Neuron (in vitro differentiated cells): ENCODE measurements around the gene CACFD1.

Source experiments
- H2AFZ ChIP-seq: one replicate; pipeline ENCODE4 v1.6.1; 2013; ENCODE audit warnings: low read depth, mild to moderate bottlenecking, inconsistent platforms, low read length, moderate library complexity
- H3K27me3 ChIP-seq: one replicate; pipeline ENCODE4 v1.6.1; 2013; ENCODE audit warnings: low read length; ENCODE audit not compliant: insufficient read depth
- H3K36me3 ChIP-seq: one replicate; pipeline ENCODE4 v1.6.1; 2013; ENCODE audit warnings: low read length; ENCODE audit not compliant: insufficient read depth
- H3K4me1 ChIP-seq: one replicate; pipeline ENCODE4 v1.6.1; 2013; ENCODE audit warnings: low read length; ENCODE audit not compliant: insufficient read depth
- H3K4me3 ChIP-seq: 2 replicates; pipeline ENCODE4 v1.5.1; 2013; ENCODE audit warnings: mild to moderate bottlenecking, low read length, moderate library complexity
- H3K9me3 ChIP-seq: one replicate; pipeline ENCODE4 v1.6.1; 2013; ENCODE audit warnings: low read length

The CACFD1 gene

GRCh38 chr9:133459476-133460404 lies at the start of gene CACFD1:
Gene CACFD1 (plus strand): TSS chr9:133459978. CDS start chr9:133460067, 89 bp downstream.
- Histone ChIP-seq H2AFZ (peak within 1 kb of the TSS; percentile 69), H3K27me3 (no peaks in the 10 kb centered on the region), H3K9me3 (no peaks in the 10 kb centered on the region), H3K36me3 (peaks cover 7% of the 10 kb centered on the region), H3K4me1 (peaks cover 28% of the 10 kb centered on the region), H3K4me3 (peak within 1 kb of the TSS; percentile 88)

DNA sequence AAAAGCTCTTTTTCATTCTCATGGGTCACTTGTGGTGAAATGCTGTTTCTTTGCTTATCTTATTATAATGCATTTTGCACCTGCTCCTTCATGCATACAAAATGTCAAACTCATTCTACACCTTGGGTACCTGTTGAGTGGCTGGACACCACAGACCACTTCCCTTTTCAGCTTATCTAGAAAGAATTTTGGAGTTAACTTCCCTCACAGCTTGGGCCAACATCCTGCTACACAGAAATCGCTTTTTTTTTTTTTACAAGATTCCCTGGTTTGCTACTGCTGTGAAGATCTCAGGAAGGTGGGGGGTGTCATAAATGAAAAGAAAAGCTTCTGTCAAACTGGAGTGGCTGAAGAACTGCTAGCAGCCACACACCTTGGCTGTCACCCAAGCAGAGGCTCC lies 44.6 kb upstream of the CACFD1 start:
- no peak overlapping the region for H3K4me3 ChIP-seq
- H3K36me3 ChIP-seq = peaks cover 52% of the 10 kb centered on the region
- H3K9me3 ChIP-seq = no peaks in the 10 kb centered on the region
- H3K4me1 ChIP-seq = peaks cover 19% of the 10 kb centered on the region
- H3K27me3 ChIP-seq = no peaks in the 10 kb centered on the region
- no peak overlapping the region for H2AFZ ChIP-seq

DNA sequence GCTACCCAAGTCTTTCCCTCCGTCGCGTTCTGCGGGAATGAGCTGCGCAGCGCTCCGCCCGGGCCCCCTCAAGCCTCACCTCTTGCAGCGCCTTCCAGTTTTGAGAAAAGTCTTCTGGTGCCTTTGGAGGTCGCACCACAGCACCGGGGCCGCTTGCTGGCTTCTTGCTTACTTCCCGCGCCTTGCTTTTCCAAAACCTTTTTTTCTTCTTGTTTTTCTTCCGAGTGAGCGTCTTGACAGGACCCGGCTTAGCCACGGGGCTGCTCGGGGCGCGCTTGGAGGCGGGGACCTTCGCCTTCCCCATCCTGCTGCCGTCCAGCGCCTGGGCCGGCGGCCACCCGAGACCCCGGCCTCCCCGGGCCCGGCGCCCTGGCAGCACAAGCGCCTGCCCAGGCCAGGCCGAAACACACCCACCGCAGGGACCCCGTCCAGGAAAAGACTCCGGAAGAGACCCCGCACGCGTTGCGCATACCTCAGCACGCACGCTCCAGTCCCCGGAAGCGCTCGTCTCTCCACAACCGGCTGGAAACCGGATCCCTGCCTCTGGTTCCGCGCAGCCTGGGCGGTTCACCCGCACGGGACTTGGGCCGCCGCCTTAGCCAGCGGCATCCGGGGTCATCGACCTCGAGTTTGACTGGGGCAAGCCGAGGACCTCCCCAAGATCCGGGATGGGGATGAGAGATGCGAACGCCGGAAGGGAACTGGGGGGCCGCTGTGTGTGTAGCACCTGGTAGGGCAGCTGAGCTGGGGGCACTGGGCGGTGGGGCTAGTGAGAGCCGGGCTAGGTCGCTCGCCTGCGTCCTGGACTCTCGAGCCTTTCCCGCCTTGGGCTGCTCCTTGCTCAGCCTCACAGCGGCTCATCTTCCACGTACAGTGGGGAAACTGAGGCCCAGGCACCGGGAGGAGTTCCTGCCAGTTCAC lies 42.0 kb upstream of the CACFD1 start, which contains the start of gene REXO4:
TSS of gene REXO4 (minus strand) at position 470 of the 921 bp plus-strand sequence. CDS start at position 304, 166 bp downstream.
- Histone ChIP-seq H3K36me3 (peaks cover 30% of the 10 kb centered on the region), H3K4me1 (peaks cover 19% of the 10 kb centered on the region), H3K9me3 (no peaks in the 10 kb centered on the region), H3K4me3 (peak within 1 kb of the TSS; percentile 86), H2AFZ (peak within 1 kb of the TSS; percentile 58), H3K27me3 (no peaks in the 10 kb centered on the region)

GRCh38 chr9:133419005-133419404 lies 40.8 kb upstream of the CACFD1 start:
- Histone ChIP-seq H3K9me3 (no peaks in the 10 kb centered on the region), H3K27me3 (no peaks in the 10 kb centered on the region), H3K4me1 (peaks cover 19% of the 10 kb centered on the region), H2AFZ (no peak overlapping the region), H3K36me3 (peaks cover 20% of the 10 kb centered on the region), H3K4me3 (peak overlapping the region; percentile 86)

GRCh38 chr9:133420392-133420827 lies 39.4 kb upstream of the CACFD1 start:
- Histone ChIP-seq H3K9me3 (no peaks in the 10 kb centered on the region), H3K27me3 (no peaks in the 10 kb centered on the region), H3K4me1 (peaks cover 19% of the 10 kb centered on the region), H2AFZ (no peak overlapping the region), H3K36me3 (peaks cover 8% of the 10 kb centered on the region), H3K4me3 (no peak overlapping the region)

GRCh38 chr9:133421615-133422542 lies 37.9 kb upstream of the CACFD1 start, which contains the start of gene ADAMTS13:
Gene ADAMTS13 (plus strand): TSS chr9:133422367. CDS start chr9:133422444, 77 bp downstream.
- no peak within 1 kb of the TSS for H2AFZ ChIP-seq
- no peak within 1 kb of the TSS for H3K4me3 ChIP-seq
- no peaks in the 10 kb centered on the region for H3K27me3 ChIP-seq
- no peaks in the 10 kb centered on the region for H3K9me3 ChIP-seq
- peaks cover 12% of the 10 kb centered on the region for H3K4me1 ChIP-seq
- no peaks in the 10 kb centered on the region for H3K36me3 ChIP-seq

DNA sequence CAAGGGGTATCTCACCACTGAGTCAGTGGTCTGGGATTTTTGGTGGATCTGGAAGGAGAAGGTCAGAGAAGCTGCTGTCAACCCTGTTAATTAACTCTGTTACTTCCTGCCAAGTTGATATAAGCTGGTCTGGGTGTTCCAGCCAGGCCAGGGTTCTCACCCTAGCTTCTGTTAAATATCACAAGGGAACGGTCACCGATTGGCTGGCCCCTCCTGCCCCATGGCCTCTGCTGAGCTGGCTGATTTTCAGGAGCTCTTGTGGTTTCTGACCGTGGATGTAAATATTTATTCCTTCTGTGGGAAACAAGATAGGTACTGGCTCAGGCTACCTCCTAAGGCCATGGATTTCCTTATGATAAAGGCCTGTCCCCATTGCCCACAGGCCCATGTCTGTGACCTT lies 36.6 kb upstream of the CACFD1 start:
- H3K36me3 ChIP-seq = no peaks in the 10 kb centered on the region
- no peak overlapping the region for H3K4me3 ChIP-seq
- peaks cover 9% of the 10 kb centered on the region for H3K4me1 ChIP-seq
- peaks cover 6% of the 10 kb centered on the region for H3K9me3 ChIP-seq
- H3K27me3 ChIP-seq = no peaks in the 10 kb centered on the region
- no peak overlapping the region for H2AFZ ChIP-seq

- Histone ChIP-seq H3K36me3 (no peaks in the 10 kb centered on the region), H3K4me1 (no peaks in the 10 kb centered on the region), H3K9me3 (peaks cover 6% of the 10 kb centered on the region), H2AFZ (no peak overlapping the region), H3K4me3 (no peak overlapping the region), H3K27me3 (no peaks in the 10 kb centered on the region)
These were observed 35.6 kb upstream of the CACFD1 start for GRCh38 chr9:133424187-133424586.

GRCh38 chr9:133425049-133425632 lies 34.6 kb upstream of the CACFD1 start:
- Histone ChIP-seq H3K9me3 (peaks cover 6% of the 10 kb centered on the region), H3K36me3 (no peaks in the 10 kb centered on the region), H3K27me3 (no peaks in the 10 kb centered on the region), H3K4me3 (no peak overlapping the region), H3K4me1 (no peaks in the 10 kb centered on the region), H2AFZ (no peak overlapping the region)

DNA sequence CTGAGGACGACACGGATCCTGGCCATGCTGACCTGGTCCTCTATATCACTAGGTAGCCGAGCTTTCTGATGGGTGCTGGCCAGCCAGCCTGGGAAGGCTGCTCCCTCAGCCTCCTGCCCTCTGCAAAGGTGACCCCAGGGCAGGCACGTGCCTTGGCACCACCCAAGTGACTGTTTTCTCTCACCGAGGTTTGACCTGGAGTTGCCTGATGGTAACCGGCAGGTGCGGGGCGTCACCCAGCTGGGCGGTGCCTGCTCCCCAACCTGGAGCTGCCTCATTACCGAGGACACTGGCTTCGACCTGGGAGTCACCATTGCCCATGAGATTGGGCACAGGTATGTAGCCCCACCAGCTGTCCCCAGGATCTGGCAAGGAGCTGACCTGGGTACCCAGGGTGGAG lies 33.8 kb upstream of the CACFD1 start:
- Histone ChIP-seq H3K27me3 (no peaks in the 10 kb centered on the region), H3K4me3 (no peak overlapping the region), H3K9me3 (peaks cover 6% of the 10 kb centered on the region), H3K4me1 (no peaks in the 10 kb centered on the region), H2AFZ (no peak overlapping the region), H3K36me3 (no peaks in the 10 kb centered on the region)

DNA sequence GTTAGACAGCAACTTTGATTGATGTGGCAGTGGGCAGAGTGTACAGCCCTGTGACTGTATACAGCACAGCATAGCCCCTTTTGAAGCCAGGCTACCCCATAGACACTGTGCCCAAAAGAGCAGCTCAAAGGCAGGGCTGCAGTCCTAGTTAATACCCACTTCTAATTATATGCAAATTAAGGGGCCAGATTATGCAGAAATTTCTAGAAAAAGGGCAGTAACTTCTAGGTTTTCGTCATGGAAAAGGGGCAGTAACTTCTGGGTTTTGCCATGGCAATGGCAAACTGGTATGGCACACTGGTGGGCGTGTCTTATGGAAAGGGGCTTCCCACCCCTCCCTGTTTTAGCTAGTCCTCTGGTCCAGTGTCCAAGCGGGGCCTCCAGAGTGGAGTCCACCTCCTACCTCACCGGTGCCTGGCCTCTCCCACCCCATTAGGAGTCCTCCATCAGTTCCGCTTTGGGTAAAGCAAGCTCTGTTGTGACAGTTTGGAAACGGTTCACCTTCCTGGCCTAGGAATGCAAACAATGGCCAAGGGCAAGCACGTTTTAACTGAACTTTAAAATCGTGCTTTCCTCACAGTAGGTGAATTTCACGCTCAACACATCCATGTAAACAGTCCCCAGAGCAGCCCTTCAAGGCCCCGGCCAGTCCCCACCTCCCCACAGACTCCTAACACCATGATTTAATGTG lies 32.0 kb upstream of the CACFD1 start:
- Histone ChIP-seq H3K27me3 (no peaks in the 10 kb centered on the region), H3K9me3 (peaks cover 6% of the 10 kb centered on the region), H3K4me3 (no peak overlapping the region), H3K4me1 (no peaks in the 10 kb centered on the region), H2AFZ (no peak overlapping the region), H3K36me3 (no peaks in the 10 kb centered on the region)
